Gastroesophageal sphincter (tissue), 4 donors: ENCODE results near the gene AXIN2. TPM values are rescaled to one million over a fixed set of nuclear protein-coding genes. Genes with fewer than 3 reads are reported as not detected.

Experiments
- ATAC-seq: fragments of 150-250 bp; one replicate; pipeline ENCODE4 v1.9.1; 2016; ENCODE audit warnings: mild to moderate bottlenecking, moderate library complexity
- H3K27ac ChIP-seq, 4 donors: fragments of 200-600 bp; sonication (generic) in 3 of 4; 1 replicate in 3 of 4; 2 replicates in 1 of 4; pipeline ENCODE4 v1.5.1; 2016 to 2019
- H3K27me3 ChIP-seq: fragments of 200-600 bp; sonication (generic); one replicate; pipeline ENCODE4 v1.5.1; 2019
- H3K36me3 ChIP-seq, 2 donors: fragments of 200-600 bp; sonication (generic); one replicate each; pipeline ENCODE4 v1.5.1; 2019; ENCODE audit warnings: control low read depth in 1 of 2
- H3K4me1 ChIP-seq, 3 donors: fragments of 200-600 bp; sonication (generic); 1 replicate in 2 of 3; 2 replicates in 1 of 3; pipeline ENCODE4 v1.5.1; 2016 to 2019; ENCODE audit warnings: control low read depth in 2 of 3
- H3K4me3 ChIP-seq, 2 donors: fragments of 200-600 bp; sonication (generic); one replicate each; pipeline ENCODE4 v1.5.1; 2019; ENCODE audit warnings: mild to moderate bottlenecking in 1 of 2, moderate library complexity in 1 of 2
- H3K9me3 ChIP-seq, 3 donors: fragments of 200-600 bp; sonication (generic); one replicate each; pipeline ENCODE4 v1.5.1; 2017 to 2019; ENCODE audit warnings: control low read depth in 2 of 3
- CTCF ChIP-seq, 4 experiments: fragments of 200-600 bp in 2 of 4; fragments of 450-650 bp in 2 of 4; sonication (generic) in 1 of 4; IDR thresholded peaks; one replicate each; pipeline ENCODE4 v1.5.1; 2017 to 2019; ENCODE audit warnings: antibody characterized with exemption in 4 of 4, mild to moderate bottlenecking in 2 of 4, moderate library complexity in 2 of 4
- EP300 ChIP-seq: sonication (generic); formaldehyde crosslinking; IDR thresholded peaks from one replicate; pipeline ENCODE4 v1.6.1; 2017; ENCODE audit warnings: antibody characterized with exemption, mild to moderate bottlenecking
- POLR2A ChIP-seq, 2 donors: fragments of 450-650 bp; IDR thresholded peaks; one replicate each; pipeline ENCODE4 v1.6.1; 2017; ENCODE audit warnings: antibody characterized with exemption in 2 of 2, mild to moderate bottlenecking in 2 of 2, moderate library complexity in 1 of 2
- POLR2AphosphoS5 ChIP-seq: sonication (generic); formaldehyde crosslinking; IDR thresholded peaks from one replicate; pipeline ENCODE4 v1.6.1; 2017; ENCODE audit warnings: antibody characterized with exemption
- WGBS, 2 donors: methylation state at CpG; one replicate each; pipeline ENCODE4 v1.1.5; 2018; ENCODE audit warnings: low coverage in 1 of 2; 5-methylcytosine and 5-hydroxymethylcytosine counted together
- total RNA-seq, 4 donors: library from RNA; depleted of rRNA; stranded (reverse); fragments of >200 nt; gene quantifications; one replicate each; pipeline ENCODE4 v1.1.0, GENCODE V29; 2016

Gene AXIN2
- total RNA-seq, 4 donors from 2014 or later: 17.2 to 49.6 (median 40.5) TPM

DNA sequence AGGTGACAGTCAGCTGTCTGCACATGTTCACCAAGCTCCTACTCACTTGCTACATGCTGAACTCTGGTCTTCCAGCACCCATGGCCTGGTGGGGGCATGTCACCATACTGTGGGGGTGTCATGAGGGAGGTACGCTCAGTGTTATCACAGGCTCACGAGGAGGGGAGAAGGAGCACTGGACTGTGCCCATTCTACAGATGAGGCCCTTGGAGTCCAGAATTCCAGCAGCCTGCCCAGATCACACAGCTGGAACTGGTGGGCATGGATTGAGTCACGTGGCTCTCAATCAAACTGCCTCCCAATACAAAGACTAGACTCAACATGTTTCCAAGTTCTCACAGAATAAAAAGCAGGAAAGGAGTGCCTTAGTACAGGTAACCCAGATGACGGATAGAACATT lies 10.7 kb downstream of the AXIN2 start:
- Histone ChIP-seq H3K4me3 (no peak overlapping the region), H3K4me1 (peaks cover 0 to 45% (median 21%) of the 10 kb centered on the region in 3 donors), H3K27me3 (no peaks in the 10 kb centered on the region), H3K27ac (no peak overlapping the region), H3K9me3 (no peaks in the 10 kb centered on the region), H3K36me3 (peaks cover 0 to 31% of the 10 kb centered on the region in 2 donors)
- no peak for TF ChIP-seq CTCF (IDR thresholded peaks at IDR 0.05)
- no peak for TF ChIP-seq POLR2A (IDR thresholded peaks at IDR 0.05)
- no peak for TF ChIP-seq POLR2AphosphoS5
- no peak for TF ChIP-seq EP300
- no peak for ATAC-seq
- WGBS, 2 donors: 86% methylated on average over 1 of the region's 4 CpGs; no CpG with 5 or more reads in 1 of the 2 donors

GRCh38 chr17:65550075-65550662 lies 11.3 kb downstream of the AXIN2 start:
- ATAC-seq: no peak
- no peak overlapping the region for H3K4me3 ChIP-seq
- H3K27ac ChIP-seq: peak overlapping the region in 2 of 4 donors; percentile 48 to 70
- H3K36me3 ChIP-seq: peaks cover 0 to 31% of the 10 kb centered on the region in 2 donors
- 53 to 60% methylated on average over 1 to 9 of the region's 9 CpGs for WGBS, 2 donors
- H3K4me1 ChIP-seq: peaks cover 0 to 45% (median 21%) of the 10 kb centered on the region in 3 donors
- TF ChIP-seq POLR2A (IDR thresholded peaks at IDR 0.05) (no peak), EP300 (no peak)
- no peaks in the 10 kb centered on the region for H3K27me3 ChIP-seq
- H3K9me3 ChIP-seq: no peaks in the 10 kb centered on the region

GRCh38 chr17:65548269-65548969 lies 13.0 kb downstream of the AXIN2 start:
- WGBS, 2 donors: 83 to 92% methylated on average over 4 to 6 of the region's 6 CpGs
- peaks cover 0 to 39% (median 21%) of the 10 kb centered on the region in 3 donors for H3K4me1 ChIP-seq
- H3K27ac ChIP-seq: peak overlapping the region in 3 of 4 donors; percentile 62 to 79 (median 70)
- no peaks in the 10 kb centered on the region for H3K9me3 ChIP-seq
- peaks cover 0 to 36% of the 10 kb centered on the region in 2 donors for H3K36me3 ChIP-seq
- ATAC-seq: no peak
- no peaks in the 10 kb centered on the region for H3K27me3 ChIP-seq
- TF ChIP-seq POLR2A (IDR thresholded peaks at IDR 0.05): no peak
- TF ChIP-seq EP300: no peak
- TF ChIP-seq POLR2AphosphoS5: no peak
- TF ChIP-seq CTCF (IDR thresholded peaks at IDR 0.05): no peak
- H3K4me3 ChIP-seq: no peak overlapping the region

- ATAC-seq: peak; percentile 82
- Histone ChIP-seq H3K27ac (peak overlapping the region in 3 of 4 donors; percentile 70 to 79 (median 72)), H3K27me3 (no peaks in the 10 kb centered on the region), H3K4me1 (peaks cover 0 to 34% (median 21%) of the 10 kb centered on the region in 3 donors), H3K4me3 (no peak overlapping the region), H3K9me3 (no peaks in the 10 kb centered on the region), H3K36me3 (peaks cover 0 to 36% of the 10 kb centered on the region in 2 donors)
- WGBS, 2 donors: 11 to 24% methylated on average over 3 to 5 of the region's 5 CpGs
- TF ChIP-seq POLR2AphosphoS5 (peak; percentile 50), CTCF (IDR thresholded peaks at IDR 0.05) (no peak)
These were observed 14.2 kb downstream of the AXIN2 start for GRCh38 chr17:65547253-65547670.

GRCh38 chr17:65546579-65546978 lies 14.9 kb downstream of the AXIN2 start:
- Histone ChIP-seq H3K27me3 (no peaks in the 10 kb centered on the region), H3K36me3 (peaks cover 0 to 36% of the 10 kb centered on the region in 2 donors), H3K4me3 (no peak overlapping the region), H3K4me1 (peaks cover 0 to 28% (median 18%) of the 10 kb centered on the region in 3 donors), H3K27ac (peak overlapping the region in 3 of 4 donors; percentile 70 to 79 (median 72)), H3K9me3 (no peaks in the 10 kb centered on the region)
- TF ChIP-seq POLR2A (IDR thresholded peaks at IDR 0.05) (no peak), CTCF (IDR thresholded peaks at IDR 0.05) (no peak), EP300 (no peak), POLR2AphosphoS5 (no peak)
- WGBS, 2 donors: 71% methylated on average over 4 of the region's 4 CpGs; no CpG with 5 or more reads in 1 of the 2 donors
- no peak for ATAC-seq
